SK-N-SH (cell line): Measurements from ENCODE around the gene PRRX2.

Source experiments
- ELF1 ChIP-seq: IDR thresholded peaks from 2 replicates; pipeline ENCODE4 v1.4.0; 2012
- EP300 ChIP-seq, 2 experiments: IDR thresholded peaks; 2 replicates each; pipeline versions ENCODE4 v1.4.0 to v1.6.1; 2012; ENCODE audit warnings: borderline replicate concordance in 1 of 2, low read depth in 1 of 2, low read length in 1 of 2
- RAD21 ChIP-seq: IDR thresholded peaks from 2 replicates; pipeline ENCODE4 v1.6.1; 2012; ENCODE audit warnings: mild to moderate bottlenecking, low read length
- SIN3A ChIP-seq: IDR thresholded peaks from 2 replicates; pipeline ENCODE4 v1.6.1; 2012; ENCODE audit warnings: low read depth, mild to moderate bottlenecking, low read length, moderate library complexity, borderline replicate concordance
- TF ChIP-seq, protein P1 (sequence below): fragments of 200-600 bp; sonication (generic); IDR thresholded peaks from 2 replicates; pipeline ENCODE4 v1.6.1; 2017; ENCODE audit warnings: antibody characterized with exemption, mild to moderate bottlenecking, moderate library complexity
- TF ChIP-seq, protein P2 (sequence below): IDR thresholded peaks from 2 replicates; pipeline ENCODE4 v1.4.0; 2012; ENCODE audit warnings: low read depth, borderline replicate concordance

DNA sequence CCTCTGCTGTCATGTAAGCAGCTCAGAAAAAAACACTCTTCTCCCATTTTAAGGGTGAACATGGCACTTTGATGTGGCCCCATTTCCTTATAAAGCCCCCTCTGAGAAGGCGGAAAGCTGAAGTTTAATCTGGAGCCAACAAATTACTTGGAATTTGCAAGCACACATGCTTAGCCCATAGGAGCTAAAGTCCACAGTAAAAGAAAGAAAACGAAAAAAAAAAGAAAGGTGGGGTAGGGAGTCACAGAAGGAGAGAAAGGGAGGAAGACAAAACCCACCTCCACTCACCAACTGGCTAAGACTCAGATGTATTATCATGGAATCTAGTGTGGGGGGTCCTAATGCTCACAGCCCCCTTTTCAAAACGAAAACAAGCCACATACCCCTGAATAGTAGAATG, 30.4 kb downstream of the PRRX2 start:
- no peak for TF ChIP-seq ELF1
- TF ChIP-seq, protein P1, sequence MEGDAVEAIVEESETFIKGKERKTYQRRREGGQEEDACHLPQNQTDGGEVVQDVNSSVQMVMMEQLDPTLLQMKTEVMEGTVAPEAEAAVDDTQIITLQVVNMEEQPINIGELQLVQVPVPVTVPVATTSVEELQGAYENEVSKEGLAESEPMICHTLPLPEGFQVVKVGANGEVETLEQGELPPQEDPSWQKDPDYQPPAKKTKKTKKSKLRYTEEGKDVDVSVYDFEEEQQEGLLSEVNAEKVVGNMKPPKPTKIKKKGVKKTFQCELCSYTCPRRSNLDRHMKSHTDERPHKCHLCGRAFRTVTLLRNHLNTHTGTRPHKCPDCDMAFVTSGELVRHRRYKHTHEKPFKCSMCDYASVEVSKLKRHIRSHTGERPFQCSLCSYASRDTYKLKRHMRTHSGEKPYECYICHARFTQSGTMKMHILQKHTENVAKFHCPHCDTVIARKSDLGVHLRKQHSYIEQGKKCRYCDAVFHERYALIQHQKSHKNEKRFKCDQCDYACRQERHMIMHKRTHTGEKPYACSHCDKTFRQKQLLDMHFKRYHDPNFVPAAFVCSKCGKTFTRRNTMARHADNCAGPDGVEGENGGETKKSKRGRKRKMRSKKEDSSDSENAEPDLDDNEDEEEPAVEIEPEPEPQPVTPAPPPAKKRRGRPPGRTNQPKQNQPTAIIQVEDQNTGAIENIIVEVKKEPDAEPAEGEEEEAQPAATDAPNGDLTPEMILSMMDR = no peak
- TF ChIP-seq SIN3A = no peak
- no peak for TF ChIP-seq RAD21
- TF ChIP-seq EP300 (IDR thresholded peaks at IDR 0.05; ENCODE audit: borderline replicate concordance in 1 of 2, low read depth in 1 of 2, low read length in 1 of 2) = no peak
- TF ChIP-seq, protein P2, sequence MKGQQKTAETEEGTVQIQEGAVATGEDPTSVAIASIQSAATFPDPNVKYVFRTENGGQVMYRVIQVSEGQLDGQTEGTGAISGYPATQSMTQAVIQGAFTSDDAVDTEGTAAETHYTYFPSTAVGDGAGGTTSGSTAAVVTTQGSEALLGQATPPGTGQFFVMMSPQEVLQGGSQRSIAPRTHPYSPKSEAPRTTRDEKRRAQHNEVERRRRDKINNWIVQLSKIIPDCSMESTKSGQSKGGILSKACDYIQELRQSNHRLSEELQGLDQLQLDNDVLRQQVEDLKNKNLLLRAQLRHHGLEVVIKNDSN = no peak
